Naive B cell (primary cell): Measurements from ENCODE around the gene RSPH9. TPM values are rescaled to one million over a fixed set of nuclear protein-coding genes. Genes with fewer than 3 reads are reported as not detected.

Experiments
- ATAC-seq, 2 donors: fragments of 150-1000 bp; cut with Tn5 transposase; 2 replicates each; pipeline ENCODE4 v1.10.0; 2021; ENCODE audit warnings: low read depth in 2 of 2, mild to moderate bottlenecking in 2 of 2, moderate library complexity in 2 of 2
- DNase-seq: peaks from one replicate; pipeline ENCODE4 v3.0.0; 2022
- H3K27ac Mint-ChIP-seq, 6 donors: one replicate each; pipeline ENCODE4 v1.8.0; 2020 to 2022; ENCODE audit warnings: mild to moderate bottlenecking in 6 of 6, mixed read lengths in 6 of 6, moderate library complexity in 5 of 6, inconsistent platforms in 2 of 6
- H3K27me3 Mint-ChIP-seq, 3 donors: one replicate each; pipeline ENCODE4 v1.8.0; 2021 to 2022; ENCODE audit warnings: mixed read lengths in 3 of 3, mild to moderate bottlenecking in 1 of 3
- H3K36me3 Mint-ChIP-seq, 2 donors: one replicate each; pipeline ENCODE4 v1.8.0; 2020 to 2022; ENCODE audit warnings: mixed read lengths in 2 of 2, inconsistent platforms in 1 of 2, mild to moderate bottlenecking in 1 of 2
- H3K4me1 Mint-ChIP-seq, 3 donors: one replicate each; pipeline ENCODE4 v1.8.0; 2020 to 2022; ENCODE audit warnings: mixed read lengths in 3 of 3, inconsistent platforms in 1 of 3, mild to moderate bottlenecking in 1 of 3, moderate library complexity in 1 of 3
- H3K4me3 Mint-ChIP-seq, 8 donors: one replicate each; pipeline ENCODE4 v1.8.0; 2020 to 2022; ENCODE audit warnings: mild to moderate bottlenecking in 8 of 8, mixed read lengths in 8 of 8, moderate library complexity in 8 of 8, inconsistent platforms in 2 of 8
- H3K9me3 Mint-ChIP-seq, 7 donors: one replicate each; pipeline ENCODE4 v1.8.0; 2020 to 2022; ENCODE audit warnings: mixed read lengths in 7 of 7, mild to moderate bottlenecking in 5 of 7, inconsistent platforms in 2 of 7, moderate library complexity in 1 of 7
- polyA plus RNA-seq, 6 donors: library from polyadenylated mRNA; unstranded; fragments of 300-500 nt; fragmentation: Illumina TruSeq; gene quantifications; one replicate each; pipeline ENCODE4 v1.2.3, GENCODE V29; 2021; ENCODE audit warnings: low read depth in 6 of 6

RSPH9 gene
- polyA plus RNA-seq, 6 donors from 2014 or later, result 0.96 to 1.9 (median 1.5) TPM; not detected in 1

DNA sequence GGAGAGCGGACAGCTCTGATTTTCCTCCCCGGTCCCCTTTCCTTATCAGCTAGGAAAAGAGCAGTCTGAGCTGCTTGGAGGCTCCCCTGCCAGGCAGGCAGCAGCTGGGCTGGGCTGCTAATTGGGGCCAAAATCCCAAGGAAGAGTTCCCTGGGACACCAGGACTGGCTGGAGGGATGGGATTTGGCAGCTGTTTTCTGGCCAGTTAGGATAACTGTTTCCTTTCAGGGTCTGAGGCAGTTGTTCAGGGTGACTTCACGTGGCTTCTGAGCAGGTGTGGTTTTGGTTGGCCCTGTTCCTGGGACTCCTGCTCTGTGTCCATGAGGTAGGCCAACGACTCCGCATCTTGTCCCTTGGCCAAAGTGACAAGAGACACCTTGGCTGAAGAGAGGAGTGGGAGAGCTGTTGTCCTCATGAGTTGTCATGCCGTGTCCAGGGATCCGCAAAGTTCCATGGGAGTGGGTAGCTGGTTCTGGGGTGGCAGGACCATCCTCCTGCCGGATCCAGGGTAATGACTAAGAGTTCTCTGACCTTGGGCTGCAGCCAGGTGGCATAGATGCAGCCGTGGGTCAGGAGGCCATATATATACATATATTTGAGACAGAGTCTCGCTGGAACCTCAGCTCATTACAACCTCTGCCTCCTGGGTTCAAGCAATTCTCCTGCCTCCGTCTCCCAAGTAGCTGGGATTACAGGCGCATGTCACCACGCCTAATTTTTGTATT, 21.5 kb downstream of the RSPH9 start:
- no peak overlapping the region for H3K27ac Mint-ChIP-seq
- H3K27me3 Mint-ChIP-seq, result no peaks in the 10 kb centered on the region
- ATAC-seq (no peak), DNase-seq (no peak)
- no peak overlapping the region for H3K4me3 Mint-ChIP-seq
- peaks cover 15 to 20% (median 19%) of the 10 kb centered on the region in 3 donors for H3K4me1 Mint-ChIP-seq
- H3K36me3 Mint-ChIP-seq, result peaks cover 0 to under 1% of the 10 kb centered on the region in 2 donors
- H3K9me3 Mint-ChIP-seq, result no peaks in the 10 kb centered on the region

DNA sequence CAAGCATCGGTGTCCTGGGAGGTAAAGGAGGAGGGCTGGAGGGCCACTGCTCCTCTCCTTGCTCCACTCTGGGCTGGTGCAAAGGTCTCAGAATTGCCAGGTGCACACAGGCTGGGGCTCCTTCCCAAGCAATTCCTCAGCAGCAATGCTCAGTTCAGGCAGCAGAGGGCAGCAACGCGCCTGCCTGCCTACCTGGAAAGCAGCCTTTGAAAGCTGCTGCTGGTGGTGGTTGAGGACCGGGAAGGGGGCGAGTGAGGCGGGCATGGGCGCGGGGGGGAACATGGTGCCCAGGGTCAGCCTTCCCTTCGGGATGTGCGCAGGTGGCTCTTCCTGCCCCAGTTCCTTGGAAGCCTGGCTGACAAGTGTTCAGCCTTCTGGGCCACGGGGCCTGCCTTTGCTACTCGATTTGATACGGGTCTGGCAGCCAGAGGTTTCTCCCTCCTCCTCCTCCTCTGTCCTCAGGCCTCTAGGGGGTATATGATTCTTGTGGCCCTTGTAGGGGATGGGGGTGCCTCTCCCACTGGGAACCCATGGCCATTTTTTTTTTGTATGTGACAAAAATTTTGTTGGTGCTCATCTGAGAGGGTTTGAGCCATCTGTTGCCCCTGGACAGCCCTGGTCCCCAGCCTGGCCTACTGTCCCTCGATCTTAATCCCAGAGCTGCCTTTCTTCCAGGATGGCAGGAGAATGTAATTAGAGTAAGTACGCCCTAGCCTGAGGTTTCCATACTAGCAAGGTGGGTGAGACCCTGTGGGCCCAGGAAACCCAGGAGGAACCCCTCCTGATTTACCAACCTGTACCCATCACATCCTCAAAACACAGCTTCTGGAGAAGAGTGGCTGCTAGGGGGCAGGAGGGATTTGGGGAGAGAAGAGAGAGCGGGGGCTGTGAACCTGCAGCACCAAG, 22.7 kb downstream of the RSPH9 start:
- Mint-ChIP-seq H3K9me3 (no peaks in the 10 kb centered on the region), H3K27me3 (no peaks in the 10 kb centered on the region), H3K4me1 (peaks cover 15 to 20% (median 19%) of the 10 kb centered on the region in 3 donors), H3K4me3 (peak overlapping the region in 7 of 8 donors; percentile 42 to 86 (median 65)), H3K36me3 (peaks cover 0 to 6% of the 10 kb centered on the region in 2 donors), H3K27ac (peak overlapping the region in 5 of 6 donors; percentile 22 to 88 (median 34))
- DNase-seq, result peak; percentile 75
- ATAC-seq, result peak; percentile 66 to 75

GRCh38 chr6:43668151-43669028, 23.6 kb downstream of the RSPH9 start:
- peaks cover 0 to 13% of the 10 kb centered on the region in 2 donors for H3K36me3 Mint-ChIP-seq
- H3K9me3 Mint-ChIP-seq, result no peaks in the 10 kb centered on the region
- peak overlapping the region in 5 of 8 donors; percentile 32 to 66 (median 56) for H3K4me3 Mint-ChIP-seq
- ATAC-seq (peak; percentile 76), DNase-seq (peak; percentile 28)
- H3K4me1 Mint-ChIP-seq, result peaks cover 15 to 20% (median 19%) of the 10 kb centered on the region in 3 donors
- H3K27me3 Mint-ChIP-seq, result no peaks in the 10 kb centered on the region
- H3K27ac Mint-ChIP-seq, result peak overlapping the region in 4 of 6 donors; percentile 27 to 85 (median 68)

- Mint-ChIP-seq H3K27ac (peak overlapping the region in 2 of 6 donors; percentile 20 to 52), H3K4me1 (peaks cover 15 to 20% (median 19%) of the 10 kb centered on the region in 3 donors), H3K4me3 (no peak overlapping the region), H3K36me3 (peaks cover 0 to 14% of the 10 kb centered on the region in 2 donors), H3K27me3 (no peaks in the 10 kb centered on the region), H3K9me3 (no peaks in the 10 kb centered on the region)
- no peak for DNase-seq
- no peak for ATAC-seq
Measured at GRCh38 chr6:43669050-43669921, 24.4 kb downstream of the RSPH9 start.

DNA sequence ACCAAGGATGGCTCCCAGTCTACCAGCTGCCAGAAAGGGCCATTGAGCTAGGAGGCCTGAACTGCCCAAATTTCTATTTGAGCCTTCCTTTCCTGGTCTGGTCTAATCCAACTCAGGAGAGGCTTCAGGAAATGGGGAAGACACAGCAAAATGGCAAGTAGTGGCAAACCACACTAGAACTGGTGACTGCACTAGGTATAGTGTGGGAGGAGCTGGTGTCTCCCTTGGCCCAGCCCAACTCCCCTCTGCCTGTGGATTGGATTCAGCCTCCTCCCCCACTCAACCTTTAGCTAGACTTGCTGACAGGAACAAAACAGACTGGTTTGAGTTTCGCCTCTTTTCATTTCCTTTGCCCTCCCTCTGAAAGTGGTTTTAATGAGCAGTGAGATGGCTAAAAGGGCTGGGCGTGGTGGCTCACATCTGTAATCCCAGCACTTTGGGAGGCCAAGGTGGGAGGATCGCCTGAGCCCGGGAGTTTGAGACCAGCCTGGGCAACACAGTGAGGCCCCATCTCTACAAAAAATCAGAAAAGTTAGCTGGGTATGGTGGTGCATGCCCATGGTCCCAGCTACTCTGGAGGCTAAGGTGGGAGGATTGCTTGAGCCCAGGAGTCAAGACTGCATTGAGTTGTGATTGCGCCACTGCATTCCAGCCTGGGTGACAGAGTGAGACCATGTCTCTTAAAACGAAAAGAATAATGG, 25.2 kb downstream of the RSPH9 start:
- H3K27ac Mint-ChIP-seq, result peak overlapping the region in 3 of 6 donors; percentile 20 to 76 (median 63)
- peaks cover 0 to 22% of the 10 kb centered on the region in 2 donors for H3K36me3 Mint-ChIP-seq
- no peak for ATAC-seq

GRCh38 chr6:43670623-43670986, 25.8 kb downstream of the RSPH9 start:
- no peak overlapping the region for H3K4me3 Mint-ChIP-seq
- H3K27ac Mint-ChIP-seq, result peak overlapping the region in 2 of 6 donors; percentile 20 to 76
- peaks cover 0 to 23% of the 10 kb centered on the region in 2 donors for H3K36me3 Mint-ChIP-seq
- ATAC-seq (no peak), DNase-seq (no peak)
- H3K9me3 Mint-ChIP-seq, result no peaks in the 10 kb centered on the region
- peaks cover 18 to 20% (median 19%) of the 10 kb centered on the region in 3 donors for H3K4me1 Mint-ChIP-seq
- H3K27me3 Mint-ChIP-seq, result no peaks in the 10 kb centered on the region

More for the DNA sequence above, 25.2 kb downstream of the RSPH9 start:
- Mint-ChIP-seq H3K27me3 (no peaks in the 10 kb centered on the region), H3K4me1 (peaks cover 18 to 20% (median 19%) of the 10 kb centered on the region in 3 donors), H3K4me3 (no peak overlapping the region), H3K9me3 (no peaks in the 10 kb centered on the region)
- no peak for DNase-seq

DNA sequence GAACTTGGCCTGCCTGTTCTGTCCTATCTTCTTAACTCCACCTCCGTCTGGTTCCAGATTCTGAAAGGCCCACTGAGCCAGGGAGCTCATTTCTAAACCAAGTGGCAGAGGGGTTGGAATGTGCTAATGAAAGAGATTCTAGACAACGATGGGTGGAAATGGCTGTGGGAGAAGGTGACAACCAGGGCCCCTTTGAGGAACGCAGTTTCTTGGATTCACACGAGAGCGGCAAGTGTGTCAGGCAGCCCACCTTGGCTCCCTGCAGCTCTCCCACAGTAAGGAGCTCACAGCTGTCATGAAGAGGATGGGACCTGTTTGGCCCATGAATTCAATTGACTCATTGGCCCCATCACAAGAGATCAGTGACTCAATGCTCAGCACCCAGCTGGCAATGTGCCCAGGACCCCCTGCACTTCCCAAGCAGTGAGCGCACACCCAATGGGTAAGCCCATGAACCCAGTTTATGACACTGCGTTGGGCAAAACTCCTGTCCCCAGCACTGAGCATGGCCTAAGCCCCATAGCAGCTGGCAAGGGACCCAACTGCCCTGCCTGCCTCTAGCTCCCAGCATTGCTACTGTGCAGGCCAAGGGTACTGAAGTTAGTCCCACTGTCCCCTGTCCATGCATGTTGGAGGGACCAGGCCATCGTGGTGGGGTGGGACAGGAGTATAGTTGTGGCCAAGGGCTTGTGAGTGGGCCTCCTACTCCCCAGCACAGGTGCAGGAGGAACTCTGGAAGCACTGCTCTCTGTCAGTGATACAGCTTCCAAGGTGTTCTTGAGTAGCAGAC, 26.4 kb downstream of the RSPH9 start:
- DNase-seq, result no peak
- H3K9me3 Mint-ChIP-seq, result no peaks in the 10 kb centered on the region
- no peak for ATAC-seq
- H3K4me1 Mint-ChIP-seq, result peaks cover 18 to 20% (median 19%) of the 10 kb centered on the region in 3 donors
- H3K27ac Mint-ChIP-seq, result peak overlapping the region in 2 of 6 donors; percentile 20 to 69
- H3K4me3 Mint-ChIP-seq, result no peak overlapping the region
- no peaks in the 10 kb centered on the region for H3K27me3 Mint-ChIP-seq
- peaks cover 0 to 23% of the 10 kb centered on the region in 2 donors for H3K36me3 Mint-ChIP-seq

GRCh38 chr6:43671801-43672690, 27.2 kb downstream of the RSPH9 start:
- ATAC-seq (no peak), DNase-seq (no peak)
- no peaks in the 10 kb centered on the region for H3K27me3 Mint-ChIP-seq
- no peaks in the 10 kb centered on the region for H3K9me3 Mint-ChIP-seq
- peaks cover 0 to 23% of the 10 kb centered on the region in 2 donors for H3K36me3 Mint-ChIP-seq
- H3K4me3 Mint-ChIP-seq, result no peak overlapping the region
- H3K27ac Mint-ChIP-seq, result peak overlapping the region in 1 of 6 donors; percentile 44
- peaks cover 16 to 17% (median 16%) of the 10 kb centered on the region in 3 donors for H3K4me1 Mint-ChIP-seq

DNA sequence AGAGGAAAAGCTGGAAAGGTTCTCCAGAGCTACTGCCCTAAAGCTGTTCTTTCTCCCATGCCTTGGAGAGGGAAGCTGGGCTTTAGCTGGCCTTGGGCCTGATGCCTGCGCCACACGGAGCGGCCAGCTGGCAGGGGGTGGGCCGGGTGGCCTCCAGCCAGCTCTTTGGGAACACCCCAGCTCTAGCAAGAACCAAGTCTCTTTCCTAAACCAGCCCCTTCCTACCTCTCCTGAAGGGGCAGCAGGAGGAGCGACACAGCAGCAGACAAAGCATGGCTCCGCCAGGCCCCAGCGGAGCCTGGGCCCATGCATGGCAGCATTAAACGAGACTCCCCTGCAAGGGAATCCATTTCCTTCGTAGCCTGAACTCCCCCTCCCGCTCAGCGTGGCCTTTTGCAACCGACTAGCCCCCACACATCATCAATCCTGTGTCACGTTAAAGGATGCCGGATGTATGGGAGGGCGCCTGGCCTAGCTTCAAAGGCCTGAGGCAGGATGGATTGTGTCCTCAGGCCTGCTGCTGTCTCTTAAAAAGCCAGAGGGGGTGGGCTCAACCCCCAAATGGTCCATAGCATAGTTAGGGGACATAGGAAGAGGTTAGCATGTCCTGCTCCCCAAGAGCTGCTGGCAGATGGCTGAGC, 28.7 kb downstream of the RSPH9 start:
- Mint-ChIP-seq H3K27me3 (no peaks in the 10 kb centered on the region), H3K27ac (peak overlapping the region in 1 of 6 donors; percentile 40), H3K4me3 (no peak overlapping the region), H3K36me3 (peaks cover 0 to 23% of the 10 kb centered on the region in 2 donors), H3K9me3 (no peaks in the 10 kb centered on the region), H3K4me1 (peaks cover under 1 to 3% (median under 1%) of the 10 kb centered on the region in 3 donors)
- DNase-seq (no peak), ATAC-seq (no peak)

- no peak for DNase-seq
- no peaks in the 10 kb centered on the region for H3K27me3 Mint-ChIP-seq
- H3K36me3 Mint-ChIP-seq, result peaks cover 0 to 23% of the 10 kb centered on the region in 2 donors
- no peak overlapping the region for H3K4me3 Mint-ChIP-seq
- ATAC-seq, result no peak
- no peak overlapping the region for H3K27ac Mint-ChIP-seq
- H3K4me1 Mint-ChIP-seq, result peaks cover 0 to 3% (median 0%) of the 10 kb centered on the region in 3 donors
- no peaks in the 10 kb centered on the region for H3K9me3 Mint-ChIP-seq
Measured at GRCh38 chr6:43674291-43674690, 29.5 kb downstream of the RSPH9 start.
